NCI-H82 (cell line): ENCODE measurements around the gene ZNF823.
A peak's percentile ranks its signal among the peaks of the same experiment; 100 is the strongest.
"Not testable (repeated sequence)": the region's sequence is repeated elsewhere in the genome, so short reads cannot be mapped to it uniquely, and the experiment has no call there.

Experiments
- DNase-seq: peaks from one replicate; lab custom pipeline; 2025; lab: John Stamatoyannopoulos, UW

The ZNF823 gene

DNA sequence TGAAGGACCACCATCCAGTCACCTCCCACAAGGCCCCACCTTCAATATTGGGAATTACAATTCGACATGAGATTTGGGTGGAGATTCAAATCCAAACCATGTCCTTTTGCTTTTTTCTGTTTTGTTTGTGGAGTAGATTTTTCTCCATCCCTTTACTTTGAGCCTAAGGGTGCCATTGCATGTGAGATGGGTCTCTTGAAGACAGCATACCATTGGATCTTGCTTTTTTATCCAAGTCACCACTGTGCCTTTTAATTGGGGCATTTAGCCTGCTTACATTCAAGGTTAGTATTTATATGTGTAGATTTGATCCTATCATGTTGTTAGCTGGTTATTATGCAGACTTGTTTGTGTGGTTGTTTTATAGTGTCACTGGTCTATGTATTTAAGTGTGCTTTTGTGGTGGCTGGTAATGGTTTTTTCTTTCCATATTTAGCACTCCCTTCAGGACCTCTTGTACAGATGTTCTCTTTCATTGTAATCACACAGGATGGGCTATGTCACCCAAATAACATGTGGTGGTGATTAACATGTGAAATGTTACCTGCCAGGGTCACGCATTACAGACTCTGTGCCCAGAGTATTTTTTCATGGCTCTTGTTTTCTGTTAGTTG lies 58.0 kb downstream of the ZNF823 start:
- no peak for DNase-seq

GRCh38 chr19:11678504-11678903 lies 60.2 kb downstream of the ZNF823 start:
- DNase-seq = no peak

GRCh38 chr19:11676661-11677600 lies 61.8 kb downstream of the ZNF823 start:
- DNase-seq = not testable (repeated sequence)

DNA sequence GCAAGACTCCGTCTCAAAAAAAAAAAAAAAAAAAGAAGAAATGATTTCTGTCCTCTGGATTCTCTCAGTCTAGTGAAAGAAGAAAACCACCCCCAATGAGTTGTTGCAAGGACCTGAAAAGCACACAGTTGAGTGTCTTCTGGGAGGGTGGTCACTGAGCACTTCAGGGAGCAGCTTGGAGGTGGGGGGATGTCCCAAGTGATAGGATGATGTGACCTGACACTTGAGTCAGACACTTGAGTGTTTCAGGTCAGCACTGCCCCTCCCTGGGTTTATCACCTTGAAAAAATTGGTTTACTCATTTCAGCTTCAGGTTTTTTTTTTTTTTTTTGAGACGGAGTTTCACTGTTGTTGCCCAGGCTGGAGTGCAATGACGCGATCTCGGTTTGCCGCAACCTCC lies 63.2 kb downstream of the ZNF823 start:
- DNase-seq = no peak

- DNase-seq = no peak
These were observed 64.7 kb downstream of the ZNF823 start for GRCh38 chr19:11674067-11674492.

GRCh38 chr19:11673608-11674041 lies 65.1 kb downstream of the ZNF823 start:
- peak; percentile 45 for DNase-seq
